Activated T-helper 1 cell treated with anti-CD3 and anti-CD28 coated beads, Interleukin-12 subunit alpha, Interleukin-12 subunit beta, Interleukin-2, Interleukin-4 antibody, amounts not matched to agents 30 ng/mL and 10 ng/mL and 1 ng/mL, durations not matched to agents 14 hours and 24 hours and 36 hours (primary cell): ENCODE data around the gene EIF1AD. TPM values are rescaled to one million over a fixed set of nuclear protein-coding genes. Genes with fewer than 3 reads are reported as not detected.

Experiments
- DNase-seq: peaks from one replicate; pipeline ENCODE4 v3.0.0; 2021; ENCODE audit warnings: low spot score
- H3K27ac Mint-ChIP-seq: one replicate; pipeline ENCODE4 v1.8.0; 2021; ENCODE audit warnings: mild to moderate bottlenecking, mixed read lengths
- H3K27me3 Mint-ChIP-seq: one replicate; pipeline ENCODE4 v1.8.0; 2022; ENCODE audit warnings: mild to moderate bottlenecking, moderate library complexity, mixed read lengths; ENCODE audit not compliant: insufficient read depth
- H3K36me3 Mint-ChIP-seq: one replicate; pipeline ENCODE4 v1.8.0; 2021; ENCODE audit warnings: low read depth, mixed read lengths
- H3K4me1 Mint-ChIP-seq: one replicate; pipeline ENCODE4 v1.8.0; 2021; ENCODE audit warnings: low read depth, mixed read lengths
- H3K4me3 Mint-ChIP-seq: one replicate; pipeline ENCODE4 v1.8.0; 2021; ENCODE audit warnings: mild to moderate bottlenecking, moderate library complexity, mixed read lengths
- H3K9me3 Mint-ChIP-seq: one replicate; pipeline ENCODE4 v1.8.0; 2021; ENCODE audit warnings: mixed read lengths
- intact Hi-C: fragments of 100-400 bp; cut with micrococcal nuclease; formaldehyde crosslinking; loops from one replicate; pipeline ENCODE4 v1.15.1; 2024
- total RNA-seq: library from RNA; stranded (reverse); gene quantifications from 2 replicates; pipeline ENCODE4 v1.2.3, GENCODE V29; 2022

The EIF1AD gene
- total RNA-seq, 1 donor from 2014 or later = 70.7 TPM

DNA sequence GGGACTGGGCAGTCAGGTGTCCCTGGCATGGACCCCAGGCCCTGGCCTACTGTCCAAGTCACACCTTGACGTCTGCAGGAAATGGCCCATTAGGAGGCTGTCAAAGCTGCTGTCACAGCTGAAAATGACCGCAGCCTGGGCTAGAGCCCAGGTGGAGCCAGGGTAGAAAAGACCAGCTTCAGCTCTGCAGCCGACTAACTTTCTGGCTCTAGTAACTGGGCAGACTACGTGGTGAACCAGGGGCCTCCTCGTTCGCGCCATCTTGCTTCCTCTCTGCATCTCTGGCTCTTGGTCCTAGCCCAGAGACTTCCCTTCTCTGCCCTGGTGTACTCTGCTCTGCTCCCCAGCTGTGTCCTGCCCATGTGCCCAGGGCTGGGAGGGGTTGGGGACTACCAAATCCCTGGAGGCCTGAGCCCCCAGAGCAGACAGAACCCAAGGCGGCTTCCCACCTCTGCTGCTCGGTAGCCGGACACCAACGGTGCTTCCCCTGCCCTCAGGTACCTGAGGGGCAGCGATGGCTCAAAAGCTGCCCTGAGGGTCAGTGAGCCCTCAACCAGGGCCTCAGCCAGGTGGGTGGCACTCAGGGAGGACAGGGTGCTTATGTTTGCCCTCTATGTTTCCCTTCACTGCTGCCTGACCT lies 20.7 kb downstream of the EIF1AD start:
- Mint-ChIP-seq H3K4me3 (no peak overlapping the region), H3K27me3 (no peaks in the 10 kb centered on the region), H3K4me1 (no peaks in the 10 kb centered on the region), H3K27ac (no peak overlapping the region), H3K36me3 (peaks cover 18% of the 10 kb centered on the region), H3K9me3 (no peaks in the 10 kb centered on the region)
- no peak for DNase-seq
- intact Hi-C loops = no loop called here

GRCh38 chr11:65979261-65979759 lies 22.6 kb downstream of the EIF1AD start:
- intact Hi-C loops = no loop called here
- no peak overlapping the region for H3K27ac Mint-ChIP-seq

GRCh38 chr11:65978391-65979238 lies 23.3 kb downstream of the EIF1AD start:
- no peaks in the 10 kb centered on the region for H3K27me3 Mint-ChIP-seq
- H3K27ac Mint-ChIP-seq = no peak overlapping the region
- DNase-seq = no peak
- no peak overlapping the region for H3K4me3 Mint-ChIP-seq
- H3K36me3 Mint-ChIP-seq = peaks cover 28% of the 10 kb centered on the region
- intact Hi-C loops = no loop called here
- H3K4me1 Mint-ChIP-seq = no peaks in the 10 kb centered on the region
- no peaks in the 10 kb centered on the region for H3K9me3 Mint-ChIP-seq

More at GRCh38 chr11:65979261-65979759, 22.6 kb downstream of the EIF1AD start:
- DNase-seq = no peak
- H3K9me3 Mint-ChIP-seq = no peaks in the 10 kb centered on the region
- peaks cover 25% of the 10 kb centered on the region for H3K36me3 Mint-ChIP-seq
- no peak overlapping the region for H3K4me3 Mint-ChIP-seq
- H3K4me1 Mint-ChIP-seq = no peaks in the 10 kb centered on the region
- no peaks in the 10 kb centered on the region for H3K27me3 Mint-ChIP-seq

GRCh38 chr11:65977621-65978390 lies 24.2 kb downstream of the EIF1AD start:
- Mint-ChIP-seq H3K4me1 (no peaks in the 10 kb centered on the region), H3K36me3 (peaks cover 35% of the 10 kb centered on the region), H3K27me3 (no peaks in the 10 kb centered on the region), H3K9me3 (no peaks in the 10 kb centered on the region), H3K27ac (no peak overlapping the region), H3K4me3 (no peak overlapping the region)
- intact Hi-C loops = no loop called here
- DNase-seq = no peak

DNA sequence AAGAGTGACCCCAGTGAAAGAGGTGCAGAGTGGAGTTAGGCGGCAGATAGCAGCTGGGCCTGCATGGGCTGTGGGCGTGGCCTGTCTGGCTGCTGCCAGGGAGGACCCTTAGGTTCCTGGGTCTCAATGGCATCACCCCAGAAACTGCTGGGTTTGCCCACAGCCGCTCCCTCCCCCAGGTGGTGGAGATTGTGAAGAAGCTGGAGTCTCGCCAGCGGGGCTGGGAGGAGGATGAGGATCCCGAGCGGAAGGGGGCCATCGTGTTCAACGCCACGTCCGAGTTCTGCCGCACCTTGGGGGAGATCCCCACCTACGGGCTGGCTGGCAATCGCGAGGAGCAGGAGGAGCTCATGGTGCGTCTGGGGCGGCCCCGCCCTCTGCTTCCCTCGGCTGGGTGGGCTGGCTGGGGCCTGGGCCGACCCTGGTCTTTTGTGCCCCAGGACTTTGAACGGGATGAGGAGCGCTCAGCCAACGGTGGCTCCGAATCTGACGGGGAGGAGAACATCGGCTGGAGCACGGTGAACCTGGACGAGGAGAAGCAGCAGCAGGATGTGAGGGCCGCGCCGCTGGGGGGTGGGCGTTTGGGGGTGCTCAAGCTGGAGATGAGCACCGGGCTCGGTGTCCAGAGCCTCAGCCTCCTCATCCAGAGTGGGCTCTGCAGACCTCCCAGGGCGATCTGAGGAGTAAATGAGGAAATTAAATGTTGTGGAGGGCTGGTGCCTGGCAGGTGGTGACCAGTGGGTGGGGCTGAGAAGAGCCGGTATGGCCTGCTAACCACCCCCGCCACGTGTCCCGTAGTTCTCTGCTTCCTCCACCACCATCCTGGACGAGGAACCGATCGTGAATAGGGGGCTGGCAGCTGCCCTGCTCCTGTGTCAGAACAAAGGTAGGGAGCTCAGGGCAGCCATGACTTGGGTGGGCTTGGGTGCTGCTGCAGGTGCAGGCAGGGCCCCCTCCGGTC lies 25.5 kb downstream of the EIF1AD start:
- peaks cover 42% of the 10 kb centered on the region for H3K36me3 Mint-ChIP-seq
- H3K4me3 Mint-ChIP-seq = no peak overlapping the region
- no peaks in the 10 kb centered on the region for H3K27me3 Mint-ChIP-seq
- H3K4me1 Mint-ChIP-seq = peaks cover 7% of the 10 kb centered on the region
- no peak for DNase-seq
- no peaks in the 10 kb centered on the region for H3K9me3 Mint-ChIP-seq
- intact Hi-C loops = no loop called here
- no peak overlapping the region for H3K27ac Mint-ChIP-seq

DNA sequence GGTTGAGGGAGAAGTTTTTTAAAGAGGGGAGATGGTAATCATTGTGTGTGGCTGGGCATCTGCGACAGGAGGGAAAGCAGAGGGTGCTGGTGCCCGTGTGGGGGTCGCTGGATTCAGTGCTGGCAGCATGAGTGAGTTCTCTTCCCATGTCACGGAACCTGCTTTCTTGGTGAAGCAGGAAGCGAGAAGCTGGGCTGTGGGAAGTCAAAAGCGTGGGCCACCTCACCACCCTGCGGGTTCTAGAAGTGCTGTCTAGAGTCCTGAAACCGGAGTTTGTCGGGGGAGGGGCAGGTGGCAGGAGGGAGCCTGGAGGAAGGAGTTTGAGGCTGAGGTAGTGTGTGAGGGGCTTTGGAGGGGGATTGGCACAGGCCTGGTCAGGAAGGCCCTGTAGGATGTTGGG lies 26.2 kb downstream of the EIF1AD start:
- H3K4me1 Mint-ChIP-seq = peaks cover 7% of the 10 kb centered on the region
- peaks cover 42% of the 10 kb centered on the region for H3K36me3 Mint-ChIP-seq
- H3K27ac Mint-ChIP-seq = no peak overlapping the region

DNA sequence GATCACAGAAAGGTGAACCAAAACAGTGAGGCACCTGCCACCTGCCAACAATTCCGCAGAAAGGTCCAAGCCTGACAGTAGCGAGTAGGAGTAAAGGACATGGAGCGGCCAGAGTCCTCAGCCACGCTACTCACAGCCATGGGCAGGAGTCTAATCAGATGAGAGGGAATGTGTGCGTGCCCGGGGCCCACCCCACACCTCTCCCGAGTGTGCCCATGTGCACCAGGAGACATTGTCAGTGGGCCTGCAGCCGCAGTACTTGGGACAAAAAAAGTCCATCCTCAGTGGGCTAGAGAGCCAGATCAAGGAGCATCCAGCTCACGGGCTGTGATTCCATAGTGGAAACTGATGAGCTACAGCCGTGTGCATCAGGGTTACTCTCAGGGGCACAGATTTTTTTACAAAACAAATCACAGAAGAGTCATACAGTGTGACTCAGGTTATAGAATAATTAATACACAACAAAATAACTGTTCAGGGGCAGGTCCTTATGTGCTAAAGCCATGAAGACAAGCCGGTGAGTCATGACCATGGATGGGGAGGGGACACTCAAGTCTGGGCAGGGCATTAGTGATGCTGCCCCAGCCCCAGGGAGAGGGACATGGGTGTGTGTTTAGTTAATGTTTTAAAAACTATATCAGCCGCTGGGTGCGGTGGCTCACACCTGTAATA lies 28.4 kb downstream of the EIF1AD start:
- no peaks in the 10 kb centered on the region for H3K27me3 Mint-ChIP-seq
- intact Hi-C loops = no loop called here
- H3K36me3 Mint-ChIP-seq = peaks cover 43% of the 10 kb centered on the region
- H3K9me3 Mint-ChIP-seq = no peaks in the 10 kb centered on the region
- DNase-seq = no peak
- H3K4me3 Mint-ChIP-seq = no peak overlapping the region
- peaks cover 10% of the 10 kb centered on the region for H3K4me1 Mint-ChIP-seq
- no peak overlapping the region for H3K27ac Mint-ChIP-seq

More for the DNA sequence above, 26.2 kb downstream of the EIF1AD start:
- DNase-seq = no peak
- Mint-ChIP-seq H3K4me3 (no peak overlapping the region), H3K9me3 (no peaks in the 10 kb centered on the region), H3K27me3 (no peaks in the 10 kb centered on the region)
- intact Hi-C loops = no loop called here

- Mint-ChIP-seq H3K4me1 (peaks cover 16% of the 10 kb centered on the region), H3K4me3 (no peak overlapping the region), H3K27me3 (no peaks in the 10 kb centered on the region), H3K9me3 (no peaks in the 10 kb centered on the region), H3K36me3 (peaks cover 42% of the 10 kb centered on the region), H3K27ac (no peak overlapping the region)
- DNase-seq = no peak
- intact Hi-C loops = no loop called here
Measured at GRCh38 chr11:65972116-65972515, 29.8 kb downstream of the EIF1AD start.

GRCh38 chr11:65968600-65969482 lies 33.1 kb downstream of the EIF1AD start:
- Mint-ChIP-seq H3K27me3 (no peaks in the 10 kb centered on the region), H3K9me3 (no peaks in the 10 kb centered on the region), H3K36me3 (peaks cover 55% of the 10 kb centered on the region), H3K4me1 (peaks cover 24% of the 10 kb centered on the region), H3K27ac (peak overlapping the region; percentile 50), H3K4me3 (no peak overlapping the region)
- no peak for DNase-seq
- intact Hi-C loops = no loop called here

DNA sequence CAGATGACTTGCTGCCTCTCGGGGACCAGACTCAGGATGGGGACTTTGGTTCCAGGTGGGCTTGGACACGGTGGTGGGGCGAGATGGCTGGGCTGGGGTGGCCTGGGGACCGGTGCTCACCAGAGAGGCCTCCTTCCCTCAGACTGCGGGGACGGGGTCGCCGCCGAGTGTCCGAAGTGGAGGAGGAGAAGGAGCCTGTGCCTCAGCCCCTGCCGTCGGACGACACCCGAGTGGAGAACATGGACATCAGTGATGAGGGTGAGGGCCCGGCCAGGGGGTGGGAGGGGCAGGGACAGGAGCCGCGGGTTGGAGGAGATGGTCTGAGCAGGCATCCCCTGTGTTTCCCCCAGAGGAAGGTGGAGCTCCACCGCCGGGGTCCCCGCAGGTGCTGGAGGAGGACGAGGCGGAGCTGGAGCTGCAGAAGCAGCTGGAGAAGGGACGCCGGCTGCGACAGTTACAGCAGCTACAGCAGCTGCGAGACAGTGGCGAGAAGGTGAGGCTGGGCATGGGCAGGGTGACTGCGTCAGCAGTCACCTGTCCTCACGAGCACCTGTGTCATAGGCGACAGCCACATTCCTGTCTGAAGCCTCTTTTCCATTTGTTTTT lies 34.5 kb downstream of the EIF1AD start:
- Mint-ChIP-seq H3K27ac (no peak overlapping the region), H3K27me3 (no peaks in the 10 kb centered on the region), H3K9me3 (no peaks in the 10 kb centered on the region), H3K4me3 (no peak overlapping the region), H3K4me1 (peaks cover 38% of the 10 kb centered on the region), H3K36me3 (peaks cover 55% of the 10 kb centered on the region)
- no peak for DNase-seq
- intact Hi-C loops = no loop called here
